Anterior cingulate cortex (tissue), 58 donors: ENCODE results near the gene TNFRSF1A.
"Not testable (repeated sequence)": the region's sequence is repeated elsewhere in the genome, so short reads cannot be mapped to it uniquely, and the experiment has no call there.

Source experiments
- DNase-seq, 58 donors: peaks; one replicate each; lab custom pipeline; 2025; lab: John Stamatoyannopoulos, UW

Gene TNFRSF1A

GRCh38 chr12:6360578-6361490 is 19.0 kb upstream of the TNFRSF1A start:
- DNase-seq = no peak

- no peak for DNase-seq
Measured at GRCh38 chr12:6360080-6360571, 18.2 kb upstream of the TNFRSF1A start.

- DNase-seq = no peak
Measured at GRCh38 chr12:6358881-6359280, 17.0 kb upstream of the TNFRSF1A start.

GRCh38 chr12:6356374-6356820 is 14.5 kb upstream of the TNFRSF1A start:
- no peak for DNase-seq

GRCh38 chr12:6355491-6356373 is 13.9 kb upstream of the TNFRSF1A start:
- DNase-seq = no peak

GRCh38 chr12:6354495-6355393 is 12.9 kb upstream of the TNFRSF1A start:
- DNase-seq = no peak

- no peak for DNase-seq
Measured at GRCh38 chr12:6352193-6353173, 10.6 kb upstream of the TNFRSF1A start.

GRCh38 chr12:6351622-6352021 is 9.7 kb upstream of the TNFRSF1A start:
- DNase-seq = no peak

- DNase-seq = peak in 1 of 58 donors; percentile 29
Measured at GRCh38 chr12:6347367-6348338, 5.8 kb upstream of the TNFRSF1A start.

- no peak for DNase-seq
Measured at GRCh38 chr12:6346942-6347341, 5.1 kb upstream of the TNFRSF1A start.

GRCh38 chr12:6346235-6346832 is 4.5 kb upstream of the TNFRSF1A start:
- no peak for DNase-seq

GRCh38 chr12:6345319-6346091 is 3.6 kb upstream of the TNFRSF1A start:
- DNase-seq = no peak

- not testable (repeated sequence) for DNase-seq
Measured at GRCh38 chr12:6344101-6344660, 2.3 kb upstream of the TNFRSF1A start.

GRCh38 chr12:6343518-6343917 is 1.6 kb upstream of the TNFRSF1A start:
- DNase-seq = no peak

GRCh38 chr12:6342140-6342889 is 439 bp upstream of the TNFRSF1A start:
- DNase-seq = no peak
